ENCODE data around the gene SCRT2.

The SCRT2 gene

DNA sequence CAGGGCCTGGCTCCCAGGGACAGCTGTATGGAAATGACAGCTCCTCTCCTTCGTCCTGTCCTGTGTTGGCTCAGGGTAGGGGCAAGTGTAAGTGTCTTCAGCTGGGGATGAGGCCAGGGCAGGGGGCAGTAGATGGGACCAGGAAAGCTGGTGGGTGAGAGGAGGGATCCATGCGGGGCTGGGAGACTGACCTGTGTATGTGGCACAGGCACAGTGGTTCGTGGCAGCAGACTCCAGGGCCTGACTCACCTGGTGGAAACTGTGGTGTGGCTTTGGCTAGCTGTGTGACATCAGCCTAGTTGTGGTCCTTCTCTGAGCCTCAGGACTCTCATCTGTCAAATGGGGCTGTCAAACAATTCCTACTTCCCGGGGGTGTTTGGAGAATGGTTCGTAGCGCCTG lies 13.7 kb upstream of the SCRT2 start:
- no peak overlapping the region for H3K27ac ChIP-seq (ENCODE audit: low read depth, low read length)
- no peaks in the 10 kb centered on the region for H3K9me3 ChIP-seq (ENCODE audit: control insufficient read depth in 1 of 2, low read length in 2 of 2)
- peaks cover 5 to 21% of the 10 kb centered on the region in 2 donors for H3K27me3 ChIP-seq (ENCODE audit: control insufficient read depth in 1 of 2, insufficient read depth in 2 of 2, low read length in 2 of 2)
- H3K36me3 ChIP-seq (ENCODE audit: control insufficient read depth in 1 of 2, insufficient read depth in 2 of 2, low read length in 2 of 2): no peaks in the 10 kb centered on the region
- H3K4me1 ChIP-seq (ENCODE audit: control insufficient read depth in 1 of 2, insufficient read depth in 2 of 2, low read length in 2 of 2): no peaks in the 10 kb centered on the region
- no peak overlapping the region for H3K9ac ChIP-seq (ENCODE audit: low read depth in 1 of 2, low read length in 2 of 2)
- H3K4me3 ChIP-seq (ENCODE audit: low read depth in 1 of 2, low read length in 2 of 2): no peak overlapping the region

DNA sequence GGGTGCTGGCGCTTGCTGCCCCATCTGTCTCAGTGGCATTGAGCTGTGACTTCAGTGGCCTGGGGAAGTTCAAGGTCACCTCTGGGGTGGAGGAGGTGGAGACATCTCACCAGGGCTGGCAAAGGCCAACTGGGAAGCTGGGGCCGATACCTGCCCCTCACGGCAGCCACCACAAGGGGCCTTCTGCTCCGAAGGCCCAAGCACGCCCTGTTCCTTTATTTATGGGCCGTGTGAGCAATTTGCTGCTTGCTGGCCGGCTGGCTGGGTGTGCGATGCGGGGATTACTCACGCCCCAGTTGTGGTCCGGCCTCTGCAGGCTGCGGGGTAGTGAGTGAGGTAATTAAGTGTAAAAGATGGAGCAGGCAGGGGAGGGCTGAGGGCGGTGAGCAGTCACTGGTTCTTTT lies 13.2 kb upstream of the SCRT2 start:
- peaks cover 5 to 21% of the 10 kb centered on the region in 2 donors for H3K27me3 ChIP-seq (ENCODE audit: control insufficient read depth in 1 of 2, insufficient read depth in 2 of 2, low read length in 2 of 2)
- H3K9me3 ChIP-seq (ENCODE audit: control insufficient read depth in 1 of 2, low read length in 2 of 2): no peaks in the 10 kb centered on the region
- no peak overlapping the region for H3K27ac ChIP-seq (ENCODE audit: low read depth, low read length)
- H3K9ac ChIP-seq (ENCODE audit: low read depth in 1 of 2, low read length in 2 of 2): no peak overlapping the region
- no peak overlapping the region for H3K4me3 ChIP-seq (ENCODE audit: low read depth in 1 of 2, low read length in 2 of 2)
- no peaks in the 10 kb centered on the region for H3K36me3 ChIP-seq (ENCODE audit: control insufficient read depth in 1 of 2, insufficient read depth in 2 of 2, low read length in 2 of 2)
- H3K4me1 ChIP-seq (ENCODE audit: control insufficient read depth in 1 of 2, insufficient read depth in 2 of 2, low read length in 2 of 2): no peaks in the 10 kb centered on the region

GRCh38 chr20:687468-688203 lies 12.0 kb upstream of the SCRT2 start:
- H3K9ac ChIP-seq (ENCODE audit: low read depth in 1 of 2, low read length in 2 of 2): no peak overlapping the region
- no peak overlapping the region for H3K4me3 ChIP-seq (ENCODE audit: low read depth in 1 of 2, low read length in 2 of 2)
- H3K9me3 ChIP-seq (ENCODE audit: control insufficient read depth in 1 of 2, low read length in 2 of 2): no peaks in the 10 kb centered on the region
- H3K36me3 ChIP-seq (ENCODE audit: control insufficient read depth in 1 of 2, insufficient read depth in 2 of 2, low read length in 2 of 2): no peaks in the 10 kb centered on the region
- H3K27me3 ChIP-seq (ENCODE audit: control insufficient read depth in 1 of 2, insufficient read depth in 2 of 2, low read length in 2 of 2): peaks cover 5 to 25% of the 10 kb centered on the region in 2 donors
- H3K27ac ChIP-seq (ENCODE audit: low read depth, low read length): no peak overlapping the region
- H3K4me1 ChIP-seq (ENCODE audit: control insufficient read depth in 1 of 2, insufficient read depth in 2 of 2, low read length in 2 of 2): no peaks in the 10 kb centered on the region

- Histone ChIP-seq H3K9ac (ENCODE audit: low read depth in 1 of 2, low read length in 2 of 2) (no peak overlapping the region), H3K27ac (ENCODE audit: low read depth, low read length) (no peak overlapping the region), H3K36me3 (ENCODE audit: control insufficient read depth in 1 of 2, insufficient read depth in 2 of 2, low read length in 2 of 2) (no peaks in the 10 kb centered on the region), H3K4me1 (ENCODE audit: control insufficient read depth in 1 of 2, insufficient read depth in 2 of 2, low read length in 2 of 2) (no peaks in the 10 kb centered on the region), H3K4me3 (ENCODE audit: low read depth in 1 of 2, low read length in 2 of 2) (no peak overlapping the region), H3K9me3 (ENCODE audit: control insufficient read depth in 1 of 2, low read length in 2 of 2) (no peaks in the 10 kb centered on the region), H3K27me3 (ENCODE audit: control insufficient read depth in 1 of 2, insufficient read depth in 2 of 2, low read length in 2 of 2) (peaks cover 5 to 25% of the 10 kb centered on the region in 2 donors)
Observed at GRCh38 chr20:684676-685319, 9.2 kb upstream of the SCRT2 start.

- Histone ChIP-seq H3K4me1 (ENCODE audit: control insufficient read depth in 1 of 2, insufficient read depth in 2 of 2, low read length in 2 of 2) (no peaks in the 10 kb centered on the region), H3K4me3 (ENCODE audit: low read depth in 1 of 2, low read length in 2 of 2) (no peak overlapping the region), H3K27ac (ENCODE audit: low read depth, low read length) (no peak overlapping the region), H3K9me3 (ENCODE audit: control insufficient read depth in 1 of 2, low read length in 2 of 2) (no peaks in the 10 kb centered on the region), H3K36me3 (ENCODE audit: control insufficient read depth in 1 of 2, insufficient read depth in 2 of 2, low read length in 2 of 2) (no peaks in the 10 kb centered on the region), H3K27me3 (ENCODE audit: control insufficient read depth in 1 of 2, insufficient read depth in 2 of 2, low read length in 2 of 2) (peaks cover 11 to 15% of the 10 kb centered on the region in 2 donors), H3K9ac (ENCODE audit: low read depth in 1 of 2, low read length in 2 of 2) (no peak overlapping the region)
Observed at GRCh38 chr20:682123-682522, 6.5 kb upstream of the SCRT2 start.

DNA sequence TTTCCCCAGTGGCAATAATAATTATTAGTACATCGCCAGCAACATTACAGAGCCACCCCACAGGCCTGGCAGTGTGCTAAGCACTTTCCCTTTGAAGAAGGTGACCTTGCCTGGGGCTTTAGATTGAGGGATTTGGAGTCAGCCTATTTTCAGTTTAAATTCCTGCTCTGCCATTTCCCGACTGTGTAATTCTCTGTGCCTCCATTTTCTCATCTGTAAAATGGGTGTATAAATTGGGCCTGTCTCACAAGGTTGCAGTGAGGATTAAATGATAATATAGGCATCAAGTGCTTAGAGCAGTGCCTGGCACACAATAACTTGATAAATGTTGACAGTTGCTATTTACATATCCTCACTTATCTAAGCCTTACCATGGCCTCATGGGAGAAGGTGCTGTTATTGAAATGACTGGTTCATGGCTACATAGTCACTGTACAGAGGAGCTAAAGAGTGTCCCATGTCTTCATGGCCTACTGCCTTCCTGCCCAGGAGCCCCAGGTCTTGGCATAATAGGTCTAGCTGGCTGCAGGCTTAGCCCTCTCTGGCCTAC lies 5.1 kb upstream of the SCRT2 start:
- peaks cover 0 to 4% of the 10 kb centered on the region in 2 donors for H3K4me1 ChIP-seq (ENCODE audit: control insufficient read depth in 1 of 2, insufficient read depth in 2 of 2, low read length in 2 of 2)
- H3K36me3 ChIP-seq (ENCODE audit: control insufficient read depth in 1 of 2, insufficient read depth in 2 of 2, low read length in 2 of 2): no peaks in the 10 kb centered on the region
- H3K27me3 ChIP-seq (ENCODE audit: control insufficient read depth in 1 of 2, insufficient read depth in 2 of 2, low read length in 2 of 2): peaks cover 21 to 25% of the 10 kb centered on the region in 2 donors
- no peak overlapping the region for H3K9ac ChIP-seq (ENCODE audit: low read depth in 1 of 2, low read length in 2 of 2)
- H3K27ac ChIP-seq (ENCODE audit: low read depth, low read length): no peak overlapping the region
- H3K9me3 ChIP-seq (ENCODE audit: control insufficient read depth in 1 of 2, low read length in 2 of 2): no peaks in the 10 kb centered on the region
- no peak overlapping the region for H3K4me3 ChIP-seq (ENCODE audit: low read depth in 1 of 2, low read length in 2 of 2)

DNA sequence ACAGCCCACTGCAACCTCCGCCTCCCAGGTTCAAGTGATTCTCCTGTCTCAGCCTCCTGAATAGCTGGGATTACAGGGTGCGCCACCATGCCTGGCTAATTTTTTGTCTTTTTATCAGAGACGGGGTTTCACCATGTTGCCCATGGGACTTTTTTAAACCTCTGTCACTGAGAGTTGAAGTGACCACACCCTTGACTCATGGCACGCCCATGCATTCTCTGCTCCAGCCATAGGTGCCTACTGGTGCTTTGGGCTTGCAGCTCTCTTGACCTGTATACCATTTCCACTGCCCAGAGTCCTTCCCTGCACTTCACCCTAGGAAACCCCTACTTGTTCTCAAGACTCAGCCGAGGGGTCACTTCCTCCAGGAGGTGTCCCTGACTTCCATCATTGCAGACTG lies 2.4 kb upstream of the SCRT2 start:
- peaks cover 32 to 44% of the 10 kb centered on the region in 2 donors for H3K27me3 ChIP-seq (ENCODE audit: control insufficient read depth in 1 of 2, insufficient read depth in 2 of 2, low read length in 2 of 2)
- H3K4me3 ChIP-seq (ENCODE audit: low read depth in 1 of 2, low read length in 2 of 2): no peak overlapping the region
- no peaks in the 10 kb centered on the region for H3K36me3 ChIP-seq (ENCODE audit: control insufficient read depth in 1 of 2, insufficient read depth in 2 of 2, low read length in 2 of 2)
- H3K9me3 ChIP-seq (ENCODE audit: control insufficient read depth in 1 of 2, low read length in 2 of 2): no peaks in the 10 kb centered on the region
- no peak overlapping the region for H3K27ac ChIP-seq (ENCODE audit: low read depth, low read length)
- H3K4me1 ChIP-seq (ENCODE audit: control insufficient read depth in 1 of 2, insufficient read depth in 2 of 2, low read length in 2 of 2): peaks cover 0 to 5% of the 10 kb centered on the region in 2 donors
- no peak overlapping the region for H3K9ac ChIP-seq (ENCODE audit: low read depth in 1 of 2, low read length in 2 of 2)

- Histone ChIP-seq H3K4me1 (ENCODE audit: control insufficient read depth in 1 of 2, insufficient read depth in 2 of 2, low read length in 2 of 2) (peaks cover 0 to 5% of the 10 kb centered on the region in 2 donors), H3K4me3 (ENCODE audit: low read depth in 1 of 2, low read length in 2 of 2) (no peak overlapping the region), H3K36me3 (ENCODE audit: control insufficient read depth in 1 of 2, insufficient read depth in 2 of 2, low read length in 2 of 2) (no peaks in the 10 kb centered on the region), H3K9me3 (ENCODE audit: control insufficient read depth in 1 of 2, low read length in 2 of 2) (no peaks in the 10 kb centered on the region), H3K9ac (ENCODE audit: low read depth in 1 of 2, low read length in 2 of 2) (no peak overlapping the region), H3K27me3 (ENCODE audit: control insufficient read depth in 1 of 2, insufficient read depth in 2 of 2, low read length in 2 of 2) (peaks cover 36 to 50% of the 10 kb centered on the region in 2 donors), H3K27ac (ENCODE audit: low read depth, low read length) (no peak overlapping the region)
Observed at GRCh38 chr20:676967-677366, 1.4 kb upstream of the SCRT2 start.

DNA sequence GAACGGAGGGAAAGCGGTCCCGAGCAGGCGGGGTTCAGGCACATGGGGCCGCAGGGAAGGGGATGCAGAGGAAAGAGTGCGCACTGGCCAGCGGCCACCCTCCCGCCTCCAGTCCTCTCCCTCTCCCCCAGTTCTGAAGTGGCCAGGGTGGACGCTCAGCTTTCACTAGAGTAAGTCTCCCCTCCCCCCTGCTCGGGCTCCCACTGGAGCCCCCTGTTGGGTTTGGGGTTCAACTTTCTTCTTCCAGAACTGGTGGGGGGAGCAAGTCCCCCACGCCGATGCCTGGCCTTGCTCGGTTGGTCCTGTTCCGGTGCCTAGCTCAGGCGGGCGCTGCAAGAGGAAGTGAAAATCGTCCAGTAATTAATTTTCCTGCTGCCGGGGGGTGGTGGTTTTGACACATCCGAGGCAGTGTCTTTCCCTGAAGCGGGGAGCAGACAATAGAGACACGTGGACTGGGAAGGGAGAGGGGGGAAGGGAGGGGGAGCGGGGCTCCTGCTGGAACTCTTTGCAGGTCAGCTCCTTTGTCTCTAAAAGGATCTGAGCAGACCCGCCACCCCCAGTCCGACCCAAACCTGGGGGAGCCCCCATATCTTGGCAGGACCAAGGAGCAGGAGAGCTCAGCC lies 824 bp upstream of the SCRT2 start:
- H3K9me3 ChIP-seq (ENCODE audit: control insufficient read depth in 1 of 2, low read length in 2 of 2): no peaks in the 10 kb centered on the region
- H3K9ac ChIP-seq (ENCODE audit: low read depth in 1 of 2, low read length in 2 of 2): no peak overlapping the region
- peaks cover 42 to 55% of the 10 kb centered on the region in 2 donors for H3K27me3 ChIP-seq (ENCODE audit: control insufficient read depth in 1 of 2, insufficient read depth in 2 of 2, low read length in 2 of 2)
- peaks cover 0 to 5% of the 10 kb centered on the region in 2 donors for H3K4me1 ChIP-seq (ENCODE audit: control insufficient read depth in 1 of 2, insufficient read depth in 2 of 2, low read length in 2 of 2)
- H3K36me3 ChIP-seq (ENCODE audit: control insufficient read depth in 1 of 2, insufficient read depth in 2 of 2, low read length in 2 of 2): no peaks in the 10 kb centered on the region
- no peak overlapping the region for H3K27ac ChIP-seq (ENCODE audit: low read depth, low read length)
- H3K4me3 ChIP-seq (ENCODE audit: low read depth in 1 of 2, low read length in 2 of 2): no peak overlapping the region

GRCh38 chr20:675033-675452 lies 559 bp downstream of the SCRT2 start:
- Histone ChIP-seq H3K36me3 (ENCODE audit: control insufficient read depth in 1 of 2, insufficient read depth in 2 of 2, low read length in 2 of 2) (no peaks in the 10 kb centered on the region), H3K4me1 (ENCODE audit: control insufficient read depth in 1 of 2, insufficient read depth in 2 of 2, low read length in 2 of 2) (peaks cover 0 to 5% of the 10 kb centered on the region in 2 donors), H3K9me3 (ENCODE audit: control insufficient read depth in 1 of 2, low read length in 2 of 2) (no peaks in the 10 kb centered on the region), H3K9ac (ENCODE audit: low read depth in 1 of 2, low read length in 2 of 2) (no peak overlapping the region), H3K4me3 (ENCODE audit: low read depth in 1 of 2, low read length in 2 of 2) (no peak overlapping the region), H3K27ac (ENCODE audit: low read depth, low read length) (no peak overlapping the region), H3K27me3 (ENCODE audit: control insufficient read depth in 1 of 2, insufficient read depth in 2 of 2, low read length in 2 of 2) (peaks cover 42 to 58% of the 10 kb centered on the region in 2 donors)
